Fibroblast of villous mesenchyme (primary cell): ENCODE measurements around the gene PCDHGA8. TPM values are rescaled to one million over a fixed set of nuclear protein-coding genes. Genes with fewer than 3 reads are reported as not detected.

Experiments used
- DNase-seq: peaks from one replicate; pipeline ENCODE4 v3.0.0-alpha.2; 2010; ENCODE audit warnings: low read depth
- H3K4me3 ChIP-seq: 2 replicates; pipeline ENCODE4 v1.5.1; 2011; ENCODE audit warnings: low read depth, mild to moderate bottlenecking, low read length
- total RNA-seq: library from RNA; depleted of rRNA; stranded (reverse); fragments of >200 nt; gene quantifications from 2 replicates; pipeline ENCODE4 v1.2.3, GENCODE V29; 2012
- TF ChIP-seq, protein P1 (sequence below): IDR thresholded peaks from 2 replicates; pipeline ENCODE4 v1.5.1; 2012; ENCODE audit warnings: low read depth, mild to moderate bottlenecking, low read length; ENCODE audit not compliant: insufficient read depth

PCDHGA8 gene
- total RNA-seq, 1 donor, result 3.0 TPM

DNA sequence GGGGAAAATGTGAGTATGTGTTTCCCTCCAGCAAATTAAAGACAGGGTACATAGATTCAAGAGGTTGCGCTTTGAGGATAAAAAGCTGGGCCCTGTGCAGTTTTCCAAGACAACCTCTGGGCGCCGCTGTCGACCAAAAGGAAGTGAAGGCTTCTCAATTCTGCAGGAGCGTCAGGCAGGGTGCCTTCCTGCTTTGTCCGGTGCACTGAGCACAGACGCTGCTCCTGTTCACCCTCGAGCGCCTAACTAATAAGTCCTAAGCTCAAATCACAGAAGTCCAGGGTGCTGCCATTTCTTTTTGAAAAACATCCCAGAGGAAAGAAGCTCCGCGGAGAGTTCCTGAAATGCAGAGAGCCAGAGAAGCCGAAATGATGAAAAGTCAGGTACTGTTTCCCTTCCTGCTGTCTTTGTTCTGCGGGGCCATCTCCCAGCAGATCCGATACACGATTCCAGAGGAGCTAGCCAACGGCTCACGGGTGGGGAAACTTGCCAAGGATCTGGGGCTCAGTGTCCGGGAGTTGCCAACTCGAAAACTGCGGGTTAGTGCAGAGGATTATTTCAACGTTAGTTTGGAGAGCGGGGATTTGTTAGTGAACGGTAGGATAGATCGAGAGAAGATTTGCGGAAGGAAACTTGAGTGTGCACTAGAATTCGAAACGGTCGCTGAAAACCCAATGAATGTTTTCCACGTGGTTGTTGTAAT, 42.4 kb upstream of the PCDHGA8 start, which contains the start of gene PCDHGB1:
TSS of gene PCDHGB1 (plus strand) at position 183 of the 703 bp plus-strand sequence. CDS start at position 345, 162 bp downstream.
- peak; percentile 52 for DNase-seq
- TF ChIP-seq, protein P1, sequence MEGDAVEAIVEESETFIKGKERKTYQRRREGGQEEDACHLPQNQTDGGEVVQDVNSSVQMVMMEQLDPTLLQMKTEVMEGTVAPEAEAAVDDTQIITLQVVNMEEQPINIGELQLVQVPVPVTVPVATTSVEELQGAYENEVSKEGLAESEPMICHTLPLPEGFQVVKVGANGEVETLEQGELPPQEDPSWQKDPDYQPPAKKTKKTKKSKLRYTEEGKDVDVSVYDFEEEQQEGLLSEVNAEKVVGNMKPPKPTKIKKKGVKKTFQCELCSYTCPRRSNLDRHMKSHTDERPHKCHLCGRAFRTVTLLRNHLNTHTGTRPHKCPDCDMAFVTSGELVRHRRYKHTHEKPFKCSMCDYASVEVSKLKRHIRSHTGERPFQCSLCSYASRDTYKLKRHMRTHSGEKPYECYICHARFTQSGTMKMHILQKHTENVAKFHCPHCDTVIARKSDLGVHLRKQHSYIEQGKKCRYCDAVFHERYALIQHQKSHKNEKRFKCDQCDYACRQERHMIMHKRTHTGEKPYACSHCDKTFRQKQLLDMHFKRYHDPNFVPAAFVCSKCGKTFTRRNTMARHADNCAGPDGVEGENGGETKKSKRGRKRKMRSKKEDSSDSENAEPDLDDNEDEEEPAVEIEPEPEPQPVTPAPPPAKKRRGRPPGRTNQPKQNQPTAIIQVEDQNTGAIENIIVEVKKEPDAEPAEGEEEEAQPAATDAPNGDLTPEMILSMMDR, result peak; percentile 59
- H3K4me3 ChIP-seq, result peak within 1 kb of the TSS; percentile 24

- no peak overlapping the region for H3K4me3 ChIP-seq
- no peak for DNase-seq
- TF ChIP-seq, protein P1, result no peak
Measured at GRCh38 chr5:141351591-141351990, 40.8 kb upstream of the PCDHGA8 start.

DNA sequence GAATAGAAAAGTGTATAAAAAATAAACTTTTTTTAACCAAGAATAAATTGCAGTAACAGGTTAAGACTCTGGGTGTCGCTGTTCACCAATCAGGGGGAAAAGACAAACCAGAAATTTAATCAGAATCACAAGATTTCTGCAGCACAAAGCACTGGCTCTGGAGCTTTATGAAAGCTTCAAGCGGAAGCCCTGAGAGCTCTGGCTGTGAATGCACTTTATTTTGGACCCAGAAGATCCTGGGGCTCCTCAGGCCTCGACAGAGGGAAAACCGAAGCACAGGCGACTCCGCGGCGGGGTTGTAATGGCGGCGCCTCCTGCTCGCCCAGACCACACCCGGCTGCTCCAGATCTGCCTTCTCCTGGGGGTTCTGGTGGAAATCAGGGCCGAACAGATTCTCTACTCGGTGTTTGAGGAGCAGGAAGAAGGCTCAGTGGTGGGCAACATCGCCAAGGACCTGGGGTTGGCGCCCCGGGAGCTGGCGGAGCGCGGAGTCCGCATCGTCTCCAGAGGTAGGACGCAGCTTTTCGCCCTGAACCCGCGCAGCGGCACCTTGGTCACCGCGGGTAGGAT, 37.4 kb upstream of the PCDHGA8 start, which contains the start of gene PCDHGA4:
TSS of gene PCDHGA4 (plus strand) at position 122 of the 570 bp plus-strand sequence. CDS start at position 209, 87 bp downstream.
- TF ChIP-seq, protein P1, result peak; percentile 60
- peak within 1 kb of the TSS; percentile 53 for H3K4me3 ChIP-seq
- DNase-seq, result peak; percentile 33

GRCh38 chr5:141355641-141356040, 36.8 kb upstream of the PCDHGA8 start:
- H3K4me3 ChIP-seq, result peak overlapping the region; percentile 53
- TF ChIP-seq, protein P1, result no peak

DNA sequence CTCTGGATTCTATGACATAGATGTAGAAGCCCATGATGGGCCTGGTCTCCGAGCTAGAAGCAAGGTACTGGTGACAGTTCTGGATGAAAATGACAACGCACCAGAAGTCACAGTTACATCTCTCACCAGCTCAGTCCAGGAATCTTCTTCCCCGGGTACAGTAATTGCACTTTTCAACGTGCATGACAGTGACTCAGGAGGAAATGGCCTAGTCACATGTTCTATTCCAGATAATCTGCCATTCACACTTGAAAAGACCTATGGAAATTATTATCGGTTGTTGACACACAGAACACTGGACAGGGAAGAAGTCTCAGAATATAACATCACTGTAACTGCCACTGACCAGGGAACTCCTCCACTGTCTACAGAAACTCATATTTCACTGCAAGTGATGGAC, 36.3 kb upstream of the PCDHGA8 start:
- H3K4me3 ChIP-seq, result no peak overlapping the region
- TF ChIP-seq, protein P1, result no peak

More at GRCh38 chr5:141355641-141356040, 36.8 kb upstream of the PCDHGA8 start:
- no peak for DNase-seq

GRCh38 chr5:141356950-141357349, 35.5 kb upstream of the PCDHGA8 start:
- no peak for DNase-seq
- no peak overlapping the region for H3K4me3 ChIP-seq
- TF ChIP-seq, protein P1, result no peak

More for the DNA sequence above, 36.3 kb upstream of the PCDHGA8 start:
- DNase-seq, result no peak
